Activated naive CD4-positive, alpha-beta T cell treated with anti-CD3 and anti-CD28 coated beads, Interleukin-2, amount 10 ng/mL, durations not matched to agents 7 days and 5 days (primary cell): ENCODE measurements around the gene LDB3.

Experiments
- CTCF ChIA-PET: fragments of 350-600 bp; sonication (Branson Sonifier 250); formaldehyde crosslinking; loops from one replicate; lab custom pipeline; 2021; ENCODE audit warnings: antibody characterized with exemption; lab: Charles Lee
- DNase-seq: peaks from one replicate; pipeline ENCODE4 v3.0.0-alpha.2; 2020
- H3K27ac Mint-ChIP-seq: one replicate; pipeline ENCODE4 v1.8.0; 2021; ENCODE audit warnings: mild to moderate bottlenecking, moderate library complexity, mixed read lengths
- H3K27me3 Mint-ChIP-seq: one replicate; pipeline ENCODE4 v1.8.0; 2021; ENCODE audit warnings: mild to moderate bottlenecking, mixed read lengths
- H3K36me3 Mint-ChIP-seq: one replicate; pipeline ENCODE4 v1.8.0; 2021; ENCODE audit warnings: mixed read lengths
- H3K4me1 Mint-ChIP-seq: one replicate; pipeline ENCODE4 v1.8.0; 2021; ENCODE audit warnings: mixed read lengths
- H3K4me3 Mint-ChIP-seq: one replicate; pipeline ENCODE4 v1.8.0; 2021; ENCODE audit warnings: mild to moderate bottlenecking, moderate library complexity, mixed read lengths
- H3K9me3 Mint-ChIP-seq: one replicate; pipeline ENCODE4 v1.8.0; 2021; ENCODE audit warnings: mixed read lengths

Gene LDB3

GRCh38 chr10:86765548-86765947 is 97.2 kb downstream of the LDB3 start:
- Mint-ChIP-seq H3K36me3 (no peaks in the 10 kb centered on the region), H3K4me3 (no peak overlapping the region), H3K27ac (no peak overlapping the region), H3K9me3 (no peaks in the 10 kb centered on the region), H3K27me3 (peaks cover 15% of the 10 kb centered on the region), H3K4me1 (no peaks in the 10 kb centered on the region)
- CTCF ChIA-PET, result no interaction called here
- DNase-seq, result no peak

- no peak for DNase-seq
- H3K27me3 Mint-ChIP-seq, result peaks cover 10% of the 10 kb centered on the region
- H3K4me1 Mint-ChIP-seq, result no peaks in the 10 kb centered on the region
- H3K36me3 Mint-ChIP-seq, result no peaks in the 10 kb centered on the region
- CTCF ChIA-PET, result no interaction called here
- H3K9me3 Mint-ChIP-seq, result no peaks in the 10 kb centered on the region
- H3K4me3 Mint-ChIP-seq, result no peak overlapping the region
- H3K27ac Mint-ChIP-seq, result no peak overlapping the region
These were observed 100.2 kb downstream of the LDB3 start for GRCh38 chr10:86768412-86769062.

GRCh38 chr10:86769991-86770390 is 101.7 kb downstream of the LDB3 start:
- CTCF ChIA-PET, result interaction anchor here (1.6 kb wide), 1 partner anchor 29 kb away, joined by 4 read pairs; no protein-coding TSS in a partner anchor
- no peak overlapping the region for H3K27ac Mint-ChIP-seq

GRCh38 chr10:86770412-86770960 is 102.2 kb downstream of the LDB3 start:
- Mint-ChIP-seq H3K4me1 (no peaks in the 10 kb centered on the region), H3K4me3 (no peak overlapping the region), H3K27ac (no peak overlapping the region), H3K36me3 (no peaks in the 10 kb centered on the region), H3K9me3 (no peaks in the 10 kb centered on the region), H3K27me3 (peaks cover 10% of the 10 kb centered on the region)
- no peak for DNase-seq
- CTCF ChIA-PET, result interaction anchor here (1.6 kb wide), 1 partner anchor 28 kb away, joined by 4 read pairs; no protein-coding TSS in a partner anchor

More at GRCh38 chr10:86769991-86770390, 101.7 kb downstream of the LDB3 start:
- no peaks in the 10 kb centered on the region for H3K36me3 Mint-ChIP-seq
- no peaks in the 10 kb centered on the region for H3K9me3 Mint-ChIP-seq
- no peak for DNase-seq
- no peaks in the 10 kb centered on the region for H3K4me1 Mint-ChIP-seq
- no peak overlapping the region for H3K4me3 Mint-ChIP-seq
- H3K27me3 Mint-ChIP-seq, result peaks cover 10% of the 10 kb centered on the region

- CTCF ChIA-PET, result no interaction called here
- no peak for DNase-seq
- Mint-ChIP-seq H3K36me3 (no peaks in the 10 kb centered on the region), H3K27ac (no peak overlapping the region), H3K4me3 (no peak overlapping the region), H3K27me3 (peaks cover 10% of the 10 kb centered on the region), H3K4me1 (no peaks in the 10 kb centered on the region), H3K9me3 (no peaks in the 10 kb centered on the region)
These were observed 105.2 kb downstream of the LDB3 start for GRCh38 chr10:86773498-86773897.

- Mint-ChIP-seq H3K27ac (no peak overlapping the region), H3K4me3 (no peak overlapping the region), H3K9me3 (no peaks in the 10 kb centered on the region), H3K4me1 (no peaks in the 10 kb centered on the region), H3K27me3 (peaks cover 3% of the 10 kb centered on the region), H3K36me3 (no peaks in the 10 kb centered on the region)
- CTCF ChIA-PET, result no interaction called here
- no peak for DNase-seq
These were observed 107.0 kb downstream of the LDB3 start for GRCh38 chr10:86775056-86775869.

GRCh38 chr10:86775870-86776180 is 107.5 kb downstream of the LDB3 start:
- CTCF ChIA-PET, result no interaction called here
- no peak overlapping the region for H3K4me3 Mint-ChIP-seq
- no peak for DNase-seq

GRCh38 chr10:86779220-86780017 is 111.1 kb downstream of the LDB3 start:
- Mint-ChIP-seq H3K27me3 (no peaks in the 10 kb centered on the region), H3K4me3 (no peak overlapping the region), H3K36me3 (no peaks in the 10 kb centered on the region), H3K9me3 (no peaks in the 10 kb centered on the region), H3K4me1 (no peaks in the 10 kb centered on the region), H3K27ac (no peak overlapping the region)
- DNase-seq, result no peak
- CTCF ChIA-PET, result no interaction called here

More at GRCh38 chr10:86775870-86776180, 107.5 kb downstream of the LDB3 start:
- H3K9me3 Mint-ChIP-seq, result no peaks in the 10 kb centered on the region
- no peaks in the 10 kb centered on the region for H3K27me3 Mint-ChIP-seq
- no peaks in the 10 kb centered on the region for H3K4me1 Mint-ChIP-seq
- H3K27ac Mint-ChIP-seq, result no peak overlapping the region
- no peaks in the 10 kb centered on the region for H3K36me3 Mint-ChIP-seq

- Mint-ChIP-seq H3K27me3 (no peaks in the 10 kb centered on the region), H3K27ac (no peak overlapping the region), H3K4me3 (no peak overlapping the region), H3K36me3 (no peaks in the 10 kb centered on the region), H3K4me1 (no peaks in the 10 kb centered on the region), H3K9me3 (peaks cover 6% of the 10 kb centered on the region)
- no peak for DNase-seq
- CTCF ChIA-PET, result no interaction called here
These were observed 114.5 kb downstream of the LDB3 start for GRCh38 chr10:86782701-86783418.

- H3K27me3 Mint-ChIP-seq, result no peaks in the 10 kb centered on the region
- H3K27ac Mint-ChIP-seq, result no peak overlapping the region
- peaks cover 3% of the 10 kb centered on the region for H3K36me3 Mint-ChIP-seq
- H3K9me3 Mint-ChIP-seq, result peaks cover 7% of the 10 kb centered on the region
- H3K4me1 Mint-ChIP-seq, result no peaks in the 10 kb centered on the region
- CTCF ChIA-PET, result no interaction called here
- no peak overlapping the region for H3K4me3 Mint-ChIP-seq
- no peak for DNase-seq
These were observed 116.7 kb downstream of the LDB3 start for GRCh38 chr10:86785037-86785436.
